Measurements from ENCODE around the gene IL22RA1.
A peak's percentile ranks its signal among the peaks of the same experiment; 100 is the strongest.

Gene IL22RA1

DNA sequence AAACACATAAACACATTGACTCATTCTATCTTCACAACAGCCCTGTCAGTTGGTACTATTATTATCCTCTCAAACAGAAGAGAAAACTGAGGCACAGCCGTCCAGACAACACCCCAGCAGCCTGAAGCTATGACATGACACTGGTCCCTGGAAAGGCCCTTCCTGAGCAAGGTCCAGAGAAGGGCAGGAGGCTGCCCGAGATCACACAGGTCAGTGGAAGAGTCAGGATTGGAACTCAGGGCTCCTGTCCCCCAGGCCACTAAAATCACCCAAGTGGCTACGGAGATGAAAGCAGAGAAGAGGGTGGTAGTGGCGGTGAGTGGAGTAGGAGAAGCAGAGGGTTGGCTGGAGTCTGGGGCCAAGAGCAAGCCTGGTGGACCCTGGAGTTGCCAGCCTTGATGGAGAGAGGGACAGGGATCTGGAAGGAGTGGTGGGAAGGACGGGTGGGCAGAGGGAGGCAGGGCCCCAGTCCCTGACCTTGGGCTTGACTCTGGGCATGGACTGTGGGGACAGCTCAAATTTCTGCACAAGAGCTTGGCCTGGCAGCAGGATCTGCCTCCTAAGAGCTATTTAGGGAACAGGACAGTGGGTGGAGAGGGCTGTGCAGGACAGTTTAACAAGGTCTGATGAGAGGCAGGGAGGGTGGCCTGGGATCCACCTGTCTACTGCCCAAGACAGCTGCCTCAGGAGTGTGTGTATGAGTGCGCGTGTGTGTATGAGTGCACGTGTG lies 46.8 kb downstream of the IL22RA1 start:
- DNase-seq, result no peak

DNA sequence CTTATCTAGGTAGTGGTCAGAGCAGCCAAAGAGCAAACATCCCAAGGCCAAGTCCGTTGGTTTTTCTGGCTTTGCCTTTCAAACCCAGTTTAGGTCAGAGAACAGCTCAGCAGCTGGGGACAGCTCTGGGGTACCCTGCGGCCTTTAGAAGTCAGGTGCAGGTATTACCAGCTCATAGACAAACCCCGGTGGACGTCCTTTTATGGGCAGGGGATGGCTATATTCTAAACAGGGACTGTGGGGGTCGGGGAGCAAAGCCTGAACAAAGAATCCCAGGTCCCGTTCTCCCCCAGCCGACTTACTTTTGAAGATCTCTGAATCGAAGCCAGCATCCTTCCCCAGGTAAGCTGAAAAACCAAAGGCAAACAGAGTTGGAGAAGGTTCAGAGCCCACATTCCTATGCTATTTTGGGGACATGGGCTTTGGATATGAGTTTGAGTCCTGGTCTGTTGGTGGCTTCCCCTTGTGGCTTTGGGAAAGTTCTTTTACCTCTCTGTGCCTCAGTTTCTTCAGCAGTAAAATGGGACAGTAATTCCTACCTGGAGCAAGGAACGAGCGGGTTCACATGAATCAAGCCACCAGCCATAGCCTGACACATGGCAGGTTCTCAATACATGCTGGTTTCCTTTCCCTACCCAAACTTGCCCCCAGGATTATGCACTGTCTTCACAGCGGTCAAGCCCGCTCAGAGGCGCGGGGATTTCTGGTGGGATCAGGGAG lies 47.6 kb downstream of the IL22RA1 start:
- no peak for DNase-seq

DNA sequence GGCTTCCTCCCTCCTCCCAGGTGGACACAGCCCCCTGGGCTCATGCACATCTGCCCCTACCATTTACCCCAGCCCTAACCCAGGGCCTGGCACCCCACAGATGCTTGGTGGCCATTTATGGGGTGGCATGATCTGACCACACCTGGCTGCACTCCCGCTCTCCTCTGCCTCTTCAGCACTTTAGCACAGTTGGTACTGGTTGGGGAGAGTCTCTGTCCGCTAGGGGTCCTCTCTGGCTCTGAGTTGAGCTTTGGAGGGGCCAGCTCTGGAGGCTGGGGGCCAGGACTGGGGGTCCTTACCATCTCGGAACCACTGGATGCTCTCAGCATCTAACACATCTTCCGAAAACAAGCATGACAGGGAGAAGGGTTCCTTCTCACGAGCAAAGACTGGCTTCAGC lies 48.4 kb downstream of the IL22RA1 start:
- no peak for DNase-seq

DNA sequence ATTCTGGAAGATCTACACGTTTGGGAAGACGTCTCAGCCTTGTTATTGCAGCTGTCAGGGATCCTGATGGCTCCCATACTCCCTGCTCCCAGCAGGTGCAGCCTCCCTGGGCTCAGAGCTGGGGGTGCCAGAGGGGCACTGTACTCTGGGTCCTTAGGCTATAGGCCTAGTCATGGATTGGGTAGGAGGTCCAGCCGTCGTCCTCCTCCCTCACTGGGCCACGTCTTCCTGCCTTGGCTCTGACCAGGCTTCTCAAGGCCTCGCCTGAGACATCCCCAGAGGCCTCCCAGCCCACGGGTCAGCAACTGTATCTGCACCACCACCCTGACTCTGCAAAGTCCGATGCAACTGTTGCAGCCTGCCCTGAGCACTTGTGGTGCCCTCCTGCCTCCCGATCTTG lies 49.2 kb downstream of the IL22RA1 start:
- no peak for DNase-seq

DNA sequence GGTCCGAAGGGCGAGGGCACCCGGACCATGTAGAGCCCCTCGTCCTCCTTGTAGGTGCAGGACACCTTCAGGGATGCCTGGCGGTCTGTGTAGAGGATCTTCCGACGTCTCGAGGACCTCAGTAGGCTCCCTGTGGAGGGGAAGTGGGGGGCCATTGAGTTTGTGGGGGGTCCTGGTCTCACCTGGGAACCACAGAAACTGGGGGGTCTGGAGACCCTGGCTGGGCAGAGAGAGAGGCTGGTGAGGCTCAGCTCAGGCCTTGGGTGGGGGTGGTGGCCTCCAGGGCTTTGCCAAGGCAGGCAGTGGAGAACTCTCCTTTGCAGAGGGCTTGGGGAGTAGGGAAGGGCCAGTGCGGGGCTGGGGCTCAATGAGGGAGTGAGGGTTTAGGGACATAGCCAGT lies 50.0 kb downstream of the IL22RA1 start:
- DNase-seq, result no peak

DNA sequence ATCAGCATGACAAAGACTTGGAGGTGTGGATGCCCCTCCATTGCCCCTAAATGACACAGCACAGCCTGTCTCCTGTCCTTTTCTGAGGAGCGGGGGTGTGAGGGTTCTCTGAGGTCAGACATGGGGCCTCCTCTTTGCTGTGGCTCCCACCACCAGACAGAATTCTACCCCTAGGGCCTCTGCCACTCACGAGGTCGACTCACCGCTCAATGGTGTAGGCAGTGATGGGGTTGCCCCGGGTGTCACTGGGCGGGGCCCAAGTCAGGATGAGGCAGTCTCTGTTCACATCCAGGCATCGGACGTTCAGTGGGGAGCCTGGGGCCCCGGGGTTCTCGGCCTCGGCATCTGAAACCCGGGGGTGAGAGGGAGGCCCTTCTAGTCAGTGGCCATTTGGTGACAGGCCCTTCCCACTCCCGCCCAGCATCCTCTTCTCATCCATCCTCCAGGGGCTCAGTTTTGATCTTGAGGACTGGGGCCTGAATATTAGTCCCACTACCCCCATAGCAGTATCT lies 50.9 kb downstream of the IL22RA1 start:
- DNase-seq, result no peak

DNA sequence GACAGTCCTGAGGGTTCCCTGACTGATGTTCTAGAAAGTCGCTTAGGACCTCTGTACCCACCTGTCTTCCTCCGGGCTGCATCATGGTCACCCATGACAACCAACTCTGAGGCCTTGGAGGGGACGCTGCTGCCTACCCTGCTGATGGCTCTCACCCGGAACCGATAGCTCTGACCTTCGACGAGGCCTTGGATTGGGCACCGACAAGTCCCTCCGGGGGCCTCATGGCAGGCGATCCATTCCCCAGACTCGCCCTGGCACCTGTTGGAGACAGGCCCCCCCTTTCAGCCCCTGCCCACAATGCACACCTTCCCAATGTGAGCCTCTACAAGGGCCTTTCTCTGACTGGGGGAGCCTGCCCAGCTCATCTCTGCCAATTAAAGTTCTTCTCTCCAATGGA lies 52.2 kb downstream of the IL22RA1 start:
- no peak for DNase-seq

DNA sequence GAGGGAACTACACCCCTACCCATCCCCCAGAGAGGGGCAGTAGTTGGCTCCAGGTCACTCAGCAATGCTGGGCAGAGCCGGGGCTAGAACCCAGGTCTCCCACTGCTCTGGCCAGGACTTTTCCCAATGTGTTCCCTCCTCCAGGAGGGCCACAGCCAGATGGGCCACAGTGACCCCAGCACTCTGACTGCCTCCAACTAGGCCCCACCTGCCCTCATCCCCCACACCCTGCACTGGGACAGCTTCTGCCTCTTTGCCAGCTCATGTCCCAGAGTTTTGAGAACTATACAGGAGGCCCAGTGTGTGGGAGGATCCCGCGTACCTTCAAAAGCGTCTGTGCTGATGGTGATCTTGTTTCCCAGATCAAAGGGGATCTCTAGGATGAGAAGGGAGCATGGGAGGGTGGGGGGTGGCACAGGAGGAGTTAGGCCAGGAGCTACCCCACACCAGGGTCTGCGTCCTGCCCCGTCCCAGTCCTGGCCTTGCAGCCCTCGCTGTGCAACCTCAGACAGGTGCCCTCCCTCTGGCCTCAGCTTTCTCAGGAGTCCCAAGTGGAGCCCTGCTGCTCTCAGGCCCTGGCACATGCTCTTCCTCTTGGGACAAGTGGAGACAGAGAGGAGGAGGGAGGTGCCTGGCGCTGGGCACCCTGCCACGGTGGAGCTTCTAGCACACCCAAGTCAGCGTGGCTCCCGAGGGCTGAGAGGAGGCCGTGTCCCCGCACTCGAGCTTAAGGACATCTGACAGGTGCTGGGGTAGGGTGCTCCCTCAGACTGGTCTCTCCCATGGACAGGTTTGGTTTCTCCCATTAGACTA lies 53.0 kb downstream of the IL22RA1 start:
- no peak for DNase-seq

DNA sequence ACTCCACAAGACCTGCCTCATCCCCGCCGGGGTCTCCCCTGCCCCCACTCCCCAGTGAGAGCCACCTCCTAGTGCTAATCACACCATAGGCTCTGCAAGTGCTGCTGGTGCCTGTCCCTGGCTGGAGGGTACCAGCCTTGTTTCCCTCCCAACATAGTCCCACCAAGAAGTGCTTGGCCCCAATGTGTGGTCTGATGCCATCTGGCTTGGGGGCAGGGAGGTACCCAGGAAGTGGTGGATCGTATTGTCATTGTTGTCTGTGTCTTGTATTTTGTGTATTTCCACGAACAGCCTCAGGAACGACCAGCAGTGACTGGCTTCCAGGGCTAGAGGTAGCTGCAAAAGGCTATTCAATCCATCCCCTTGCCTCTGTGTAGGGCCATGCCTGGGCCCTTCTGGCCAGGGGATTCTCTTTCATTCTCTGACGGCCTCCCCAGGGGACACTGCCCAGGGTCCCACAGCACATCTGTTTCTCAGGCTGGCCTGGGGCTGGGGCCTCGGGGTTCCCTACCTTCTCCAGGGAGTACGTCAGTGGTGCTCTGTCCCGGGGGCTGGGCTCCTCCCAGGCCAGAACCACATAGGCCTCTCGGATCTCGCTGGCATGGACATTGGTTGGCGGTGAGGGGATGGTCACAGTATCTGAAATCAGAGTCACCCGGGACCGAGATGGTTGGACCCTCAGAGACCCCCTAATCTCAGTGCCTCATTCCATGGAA lies 53.8 kb downstream of the IL22RA1 start:
- DNase-seq, result no peak

DNA sequence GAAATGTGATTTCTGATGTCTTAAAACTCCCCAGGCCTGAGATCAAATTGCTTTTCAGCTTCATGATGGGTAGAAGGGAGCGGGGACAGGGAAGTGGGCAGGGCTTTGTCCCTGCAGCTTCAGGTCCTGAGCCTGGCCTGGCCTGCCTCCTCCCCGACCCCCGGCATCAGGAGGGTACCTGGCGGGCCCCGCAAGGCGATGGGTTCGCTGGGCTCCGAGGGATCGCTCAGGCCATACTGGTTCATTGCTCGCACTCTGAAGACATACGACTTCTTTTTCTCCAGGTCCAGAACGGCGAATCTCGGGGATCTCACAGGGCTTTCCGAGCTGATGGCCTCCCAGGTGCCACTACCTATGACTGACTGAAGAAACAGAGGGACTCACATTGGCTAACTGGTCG lies 56.5 kb downstream of the IL22RA1 start:
- no peak for DNase-seq

DNA sequence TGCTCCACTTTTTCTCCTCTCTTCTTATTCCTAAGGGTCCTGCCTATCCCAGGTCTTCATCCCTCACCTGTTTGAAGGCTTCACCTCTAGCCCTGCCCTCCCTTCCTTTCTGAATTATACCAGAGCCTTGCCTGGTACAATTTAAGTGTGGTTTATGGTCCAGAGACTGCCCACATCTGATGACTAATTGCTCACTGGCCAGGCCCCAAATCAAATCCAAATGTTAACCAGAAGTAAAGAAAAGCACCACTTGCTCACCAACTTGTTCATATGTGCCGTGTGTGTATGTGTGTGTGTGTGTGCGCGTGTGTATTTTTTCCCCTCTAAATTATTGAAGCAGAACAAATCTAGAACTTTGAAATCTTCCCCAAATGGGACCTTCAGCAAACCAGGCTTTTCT lies 57.4 kb downstream of the IL22RA1 start:
- no peak for DNase-seq

DNA sequence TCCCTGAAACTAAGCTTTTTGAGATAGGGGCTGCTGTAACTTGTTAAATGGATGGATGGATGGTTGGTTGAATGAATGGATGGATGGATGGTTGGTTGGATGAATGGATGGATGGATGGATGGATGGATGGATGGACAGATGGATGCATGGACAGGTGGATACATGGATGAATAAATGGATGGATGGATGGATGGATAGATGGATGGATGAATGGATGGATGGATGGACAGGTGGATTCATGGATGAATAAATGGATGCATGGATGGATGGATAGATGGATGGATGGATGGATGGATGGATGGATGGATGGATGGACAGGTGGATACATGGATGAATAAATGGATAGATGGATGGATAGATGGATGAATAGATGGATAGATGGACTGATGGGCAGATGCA lies 57.9 kb downstream of the IL22RA1 start:
- DNase-seq, result no peak

DNA sequence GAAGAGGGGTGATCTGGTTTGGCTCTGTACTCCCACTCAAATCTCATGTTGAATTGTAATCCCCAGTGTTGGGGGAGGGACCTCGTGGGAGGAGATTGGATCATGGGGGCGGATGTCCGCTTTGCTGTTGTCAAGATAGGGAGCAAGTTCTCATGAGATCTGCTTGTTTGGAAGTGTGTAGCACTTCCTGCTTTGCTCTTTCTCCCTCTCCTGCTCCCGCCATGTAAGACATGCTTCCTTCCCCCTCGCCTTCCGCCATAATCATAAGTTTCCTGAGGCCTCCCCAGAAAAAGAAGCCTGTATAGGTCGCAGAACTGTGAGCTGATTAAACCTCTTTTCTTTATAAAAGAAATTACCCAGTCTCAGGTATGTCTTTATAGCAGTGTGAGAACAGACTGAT lies 58.9 kb downstream of the IL22RA1 start:
- DNase-seq, result no peak

DNA sequence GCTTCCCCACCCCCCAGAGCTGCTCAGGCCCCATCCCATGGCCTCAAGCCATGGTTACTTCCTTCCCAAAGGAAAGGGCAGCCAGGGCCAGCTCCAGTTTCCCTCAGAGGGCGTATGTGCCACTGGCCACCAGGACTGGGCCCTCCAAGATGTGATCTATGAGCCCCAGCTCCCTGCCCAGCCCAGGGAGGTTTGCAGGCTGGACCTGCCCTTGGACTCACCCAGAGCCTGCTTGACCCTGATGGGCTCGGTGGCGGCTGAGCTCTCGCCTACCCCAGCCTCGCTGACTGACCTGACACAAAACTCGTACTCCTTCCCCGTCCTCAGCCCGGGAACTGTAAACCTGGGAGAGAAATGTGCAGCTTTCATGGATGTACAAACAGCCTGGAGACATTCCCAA lies 60.6 kb downstream of the IL22RA1 start:
- DNase-seq, result no peak

DNA sequence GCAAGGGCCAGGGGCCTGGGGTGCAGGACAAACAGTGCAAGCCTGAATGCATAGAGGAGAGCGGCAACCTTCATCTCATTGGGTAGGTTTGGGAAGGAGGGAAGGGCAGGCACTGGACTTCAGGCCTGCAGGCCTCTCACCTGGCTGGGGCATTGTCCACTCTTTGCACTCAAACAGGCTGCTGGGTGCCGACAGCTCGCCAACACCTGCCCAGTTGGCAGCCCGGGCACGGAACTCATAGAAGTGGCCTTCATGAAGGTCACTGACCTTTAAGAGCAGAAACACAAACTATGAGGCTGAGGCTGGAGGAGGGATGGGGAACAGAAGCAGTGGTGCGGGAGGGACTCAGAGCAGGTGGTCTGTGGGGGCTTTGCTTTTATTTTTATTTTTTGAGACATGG lies 61.8 kb downstream of the IL22RA1 start:
- no peak for DNase-seq

DNA sequence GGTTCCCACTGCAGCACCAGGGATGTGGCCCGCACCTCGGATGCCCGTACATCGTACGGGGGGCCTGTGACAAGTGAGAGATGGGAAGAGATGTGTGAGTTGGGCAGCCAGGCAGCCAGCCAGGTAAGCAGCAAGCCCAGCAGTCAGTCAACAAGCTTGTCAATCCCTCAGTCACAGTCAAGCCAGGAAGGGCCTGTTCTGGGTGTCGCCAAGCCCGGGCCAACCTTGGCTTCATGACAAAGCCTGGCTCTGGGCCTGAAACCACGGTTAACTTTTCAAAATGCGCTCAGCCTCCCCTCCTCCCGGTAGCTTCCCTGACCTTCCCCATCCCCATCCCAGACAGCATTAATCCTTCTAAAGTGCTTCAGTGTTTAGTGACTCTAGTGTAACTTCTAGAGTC lies 62.8 kb downstream of the IL22RA1 start:
- no peak for DNase-seq

DNA sequence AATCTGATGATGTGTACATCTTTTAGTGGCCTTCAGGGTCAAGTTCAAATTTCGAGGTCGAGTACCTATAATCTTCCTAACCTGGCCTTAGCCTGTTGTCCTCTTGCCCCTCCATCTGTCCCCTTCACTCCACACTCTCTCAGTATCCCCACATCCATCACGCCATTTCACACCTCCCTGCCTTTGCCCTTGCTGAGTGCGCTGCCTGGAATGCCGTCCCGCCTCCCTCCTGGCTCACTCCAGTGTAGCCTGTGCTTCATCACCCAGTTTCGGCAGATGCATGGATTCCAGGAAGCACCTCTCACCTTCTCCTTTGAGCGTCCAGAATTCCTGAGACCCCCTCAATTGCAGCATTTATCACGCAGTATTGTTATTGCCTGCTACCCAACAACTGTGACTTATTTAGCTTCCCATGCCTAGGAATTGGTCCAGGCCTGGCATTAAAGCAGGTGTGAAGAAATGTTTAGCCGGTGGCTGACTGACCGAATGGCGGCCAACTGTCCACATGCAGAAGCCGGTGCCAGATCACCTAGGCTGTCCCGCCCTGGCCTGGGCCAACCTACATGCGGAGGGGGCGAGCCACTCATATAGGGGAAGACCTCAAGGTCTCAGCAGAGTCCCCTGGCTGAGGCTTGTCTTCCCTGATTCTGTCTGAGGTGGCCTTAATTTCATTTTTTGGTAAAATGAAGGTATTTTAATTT lies 65.5 kb downstream of the IL22RA1 start:
- DNase-seq, result no peak

DNA sequence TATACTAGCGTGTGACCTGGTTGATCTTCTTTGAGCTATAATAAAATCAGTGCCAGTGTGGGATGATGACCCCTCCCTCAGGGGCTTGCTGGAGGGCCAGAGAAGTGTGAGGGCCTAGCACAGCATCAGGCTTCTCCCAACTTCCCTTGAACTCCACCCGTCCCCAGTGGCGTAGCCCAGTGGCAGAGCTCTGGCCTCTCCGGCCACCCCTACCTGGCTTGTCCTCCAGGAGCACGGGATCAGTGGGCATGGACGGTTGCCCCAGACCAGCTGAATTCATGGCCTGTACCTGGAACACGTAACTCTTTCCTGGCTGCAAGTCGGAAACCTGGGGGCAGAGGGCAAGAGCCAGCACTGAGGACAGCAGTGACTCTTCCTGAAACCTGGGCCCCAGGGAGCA lies 67.0 kb downstream of the IL22RA1 start:
- no peak for DNase-seq

DNA sequence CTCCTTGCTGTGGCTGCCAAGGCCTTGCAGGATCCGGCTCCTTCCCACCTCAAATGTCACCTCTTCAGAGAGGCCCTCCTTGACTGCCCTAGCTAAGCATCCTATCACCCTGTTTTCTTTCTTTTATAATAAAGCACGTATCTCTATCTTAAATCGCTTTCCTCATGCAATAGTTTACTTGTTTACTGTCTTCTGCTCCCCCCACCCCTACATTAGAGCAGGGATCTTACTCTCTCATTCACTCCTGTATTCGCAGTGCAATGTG lies 67.4 kb downstream of the IL22RA1 start:
- no peak for DNase-seq

DNA sequence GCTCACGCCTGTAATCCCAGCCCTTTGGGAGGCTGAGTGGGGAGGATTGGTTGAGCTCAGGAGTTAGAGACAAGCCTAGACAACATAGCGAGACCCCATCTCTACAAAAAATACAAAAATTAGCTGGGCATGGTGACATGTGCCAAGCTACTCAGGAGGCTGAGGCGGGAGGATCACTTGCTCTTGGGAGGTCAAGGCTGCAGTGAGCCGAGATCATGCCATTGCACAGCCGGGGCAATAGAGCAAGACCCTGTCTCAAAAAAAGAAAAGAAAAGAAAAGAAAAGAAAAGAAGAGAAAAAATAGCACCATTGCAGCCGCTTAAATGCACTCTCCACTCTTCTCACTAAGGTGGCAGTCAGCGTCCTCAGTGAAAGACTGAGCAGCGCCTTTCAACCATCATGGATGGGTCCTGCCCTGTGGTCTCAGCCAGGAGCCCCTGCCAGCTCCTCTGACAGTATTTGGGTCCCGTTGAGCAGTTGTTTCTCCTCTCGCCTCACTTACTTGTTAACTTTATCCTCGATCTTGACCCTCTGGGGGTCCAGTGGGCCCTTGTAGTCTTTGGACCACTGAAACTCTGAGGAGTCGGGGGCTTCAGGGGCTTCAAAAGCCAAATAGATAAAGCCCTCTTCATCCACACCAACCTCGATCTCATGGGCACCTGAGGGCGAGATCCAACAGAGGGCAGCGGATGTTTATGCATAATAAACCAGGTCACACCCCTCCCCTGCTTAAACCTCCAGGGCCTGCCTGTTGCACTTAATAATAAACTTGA lies 67.9 kb downstream of the IL22RA1 start:
- DNase-seq, result peak in 1 of 2 experiments; percentile 11

DNA sequence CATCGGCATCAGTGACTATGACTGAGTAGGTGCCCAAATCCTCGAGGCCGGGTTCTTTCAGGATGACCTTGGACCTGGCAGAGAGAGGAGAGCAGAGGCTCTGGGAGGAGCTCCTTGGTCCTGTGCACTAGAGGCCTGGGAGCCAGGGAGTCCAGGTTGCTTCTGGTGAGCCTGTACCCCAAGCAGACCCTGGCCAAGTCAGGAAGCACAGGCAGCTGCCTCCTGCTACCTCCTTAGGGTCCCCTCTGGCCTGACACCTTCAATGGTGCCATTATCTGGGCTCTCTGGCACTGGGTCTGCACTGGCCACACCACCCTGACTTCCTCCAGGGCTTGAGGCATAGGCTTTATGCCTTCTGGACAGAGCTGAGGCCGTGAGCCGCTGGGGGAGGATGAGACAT lies 68.7 kb downstream of the IL22RA1 start:
- no peak for DNase-seq

DNA sequence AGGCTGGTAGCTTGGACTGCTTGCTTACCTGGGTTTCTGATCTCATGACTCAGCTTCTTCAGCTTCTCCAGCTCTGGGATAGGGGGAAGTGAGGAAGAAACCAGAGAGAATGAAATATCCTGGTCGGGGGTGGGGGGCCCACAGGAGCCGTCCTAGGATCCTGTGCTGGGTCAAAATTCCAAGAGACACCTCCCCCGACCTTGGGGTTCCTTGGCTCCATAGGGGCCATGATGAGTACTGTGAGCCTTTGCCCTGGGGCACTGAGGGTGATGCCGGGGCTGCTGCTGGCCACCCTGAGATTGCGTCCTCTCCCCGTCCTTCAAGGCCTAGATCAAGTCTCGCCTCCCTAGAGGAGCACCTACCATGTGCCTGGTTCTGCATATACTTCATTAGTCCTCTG lies 71.0 kb downstream of the IL22RA1 start:
- no peak for DNase-seq
